Activated naive CD8-positive, alpha-beta T cell treated with anti-CD3 and anti-CD28 coated beads, Interleukin-2, amount 10 ng/mL, durations not matched to agents 7 days and 5 days (primary cell): ENCODE results near the gene CCDC6. TPM values are rescaled to one million over a fixed set of nuclear protein-coding genes. Genes with fewer than 3 reads are reported as not detected.
"Not testable (repeated sequence)": the region's sequence is repeated elsewhere in the genome, so short reads cannot be mapped to it uniquely, and the experiment has no call there.

ENCODE experiments used
- ATAC-seq: fragments of 150-1000 bp; cut with Tn5 transposase; one replicate; pipeline ENCODE4 v1.10.0; 2021; ENCODE audit warnings: low read depth, moderate library complexity
- POLR2A ChIA-PET: fragments of 350-600 bp; sonication (Branson Sonifier 250); formaldehyde crosslinking; loops from one replicate; lab custom pipeline; 2021; ENCODE audit warnings: antibody characterized with exemption; lab: Charles Lee
- DNase-seq: peaks from one replicate; pipeline ENCODE4 v3.0.0; 2021
- H3K27ac Mint-ChIP-seq: one replicate; pipeline ENCODE4 v1.8.0; 2022; ENCODE audit warnings: mild to moderate bottlenecking, mixed read lengths
- H3K27me3 Mint-ChIP-seq: one replicate; pipeline ENCODE4 v1.8.0; 2022; ENCODE audit warnings: mild to moderate bottlenecking, moderate library complexity, mixed read lengths
- H3K36me3 Mint-ChIP-seq: one replicate; pipeline ENCODE4 v1.8.0; 2021; ENCODE audit warnings: mild to moderate bottlenecking, mixed read lengths
- H3K4me1 Mint-ChIP-seq: one replicate; pipeline ENCODE4 v1.8.0; 2021; ENCODE audit warnings: mixed read lengths
- H3K4me3 Mint-ChIP-seq: one replicate; pipeline ENCODE4 v1.8.0; 2022; ENCODE audit warnings: mild to moderate bottlenecking, moderate library complexity, mixed read lengths
- H3K9me3 Mint-ChIP-seq: one replicate; pipeline ENCODE4 v1.8.0; 2021; ENCODE audit warnings: mixed read lengths
- total RNA-seq, 2 experiments: library from RNA; stranded (reverse); gene quantifications; one replicate each; pipeline ENCODE4 v1.2.3, GENCODE V29; 2021

The CCDC6 gene
- total RNA-seq, 2 experiments from 2014 or later = 20.4 to 21.4 TPM

GRCh38 chr10:59885430-59886134 lies 20.8 kb downstream of the CCDC6 start:
- peaks cover 59% of the 10 kb centered on the region for H3K4me1 Mint-ChIP-seq
- H3K27me3 Mint-ChIP-seq = no peaks in the 10 kb centered on the region
- DNase-seq = no peak
- POLR2A ChIA-PET = interaction anchor here (0.7 to 1.5 kb wide), 2 partner anchors 20 to 145 kb away, joined by 4 to 10 read pairs; partner anchors contain the start of gene CCDC6
- no peaks in the 10 kb centered on the region for H3K9me3 Mint-ChIP-seq
- ATAC-seq = no peak
- H3K36me3 Mint-ChIP-seq = peaks cover 27% of the 10 kb centered on the region
- H3K27ac Mint-ChIP-seq = peak overlapping the region; percentile 31
- peak overlapping the region; percentile 61 for H3K4me3 Mint-ChIP-seq

GRCh38 chr10:59884893-59885292 lies 21.5 kb downstream of the CCDC6 start:
- Mint-ChIP-seq H3K4me3 (peak overlapping the region; percentile 26), H3K27ac (peak overlapping the region; percentile 22)

GRCh38 chr10:59881640-59882039 lies 24.7 kb downstream of the CCDC6 start:
- Mint-ChIP-seq H3K27me3 (no peaks in the 10 kb centered on the region), H3K36me3 (peaks cover 17% of the 10 kb centered on the region), H3K9me3 (no peaks in the 10 kb centered on the region), H3K4me1 (peaks cover 72% of the 10 kb centered on the region), H3K27ac (no peak overlapping the region), H3K4me3 (no peak overlapping the region)
- no peak for DNase-seq
- POLR2A ChIA-PET = no interaction called here
- no peak for ATAC-seq

More at GRCh38 chr10:59884893-59885292, 21.5 kb downstream of the CCDC6 start:
- not testable (repeated sequence) for H3K27me3 Mint-ChIP-seq, H3K9me3 Mint-ChIP-seq, DNase-seq, ATAC-seq
- peaks cover 25% of the 10 kb centered on the region for H3K36me3 Mint-ChIP-seq
- POLR2A ChIA-PET = interaction anchor here (1.5 kb wide), 1 partner anchor 21 kb away, joined by 10 read pairs; the partner anchor contains the start of gene CCDC6
- peaks cover 66% of the 10 kb centered on the region for H3K4me1 Mint-ChIP-seq

- Mint-ChIP-seq H3K4me3 (peak overlapping the region; percentile 57), H3K27ac (peak overlapping the region; percentile 70), H3K27me3 (no peaks in the 10 kb centered on the region), H3K9me3 (no peaks in the 10 kb centered on the region), H3K4me1 (peaks cover 66% of the 10 kb centered on the region), H3K36me3 (peaks cover 17% of the 10 kb centered on the region)
- POLR2A ChIA-PET = no interaction called here
- peak; percentile 40 for DNase-seq
- ATAC-seq = peak; percentile 82
These were observed 25.3 kb downstream of the CCDC6 start for GRCh38 chr10:59880971-59881510.

- Mint-ChIP-seq H3K27ac (peak overlapping the region; percentile 69), H3K4me1 (peaks cover 57% of the 10 kb centered on the region), H3K27me3 (no peaks in the 10 kb centered on the region), H3K9me3 (no peaks in the 10 kb centered on the region), H3K4me3 (peak overlapping the region; percentile 57), H3K36me3 (peaks cover 17% of the 10 kb centered on the region)
- ATAC-seq (peak; percentile 29), DNase-seq (no peak)
- POLR2A ChIA-PET = interaction anchor here (2.7 kb wide), 1 partner anchor 26 kb away, joined by 11 read pairs; the partner anchor contains the start of gene CCDC6
These were observed 26.2 kb downstream of the CCDC6 start for GRCh38 chr10:59880019-59880717.

- Mint-ChIP-seq H3K27ac (peak overlapping the region; percentile 69), H3K4me1 (peaks cover 50% of the 10 kb centered on the region), H3K27me3 (no peaks in the 10 kb centered on the region), H3K4me3 (peak overlapping the region; percentile 57), H3K9me3 (no peaks in the 10 kb centered on the region), H3K36me3 (peaks cover 13% of the 10 kb centered on the region)
- DNase-seq (no peak), ATAC-seq (no peak)
- POLR2A ChIA-PET = interaction anchor here (2.7 kb wide), 1 partner anchor 26 kb away, joined by 11 read pairs; the partner anchor contains the start of gene CCDC6
These were observed 26.9 kb downstream of the CCDC6 start for GRCh38 chr10:59879363-59879913.

- H3K27me3 Mint-ChIP-seq = no peaks in the 10 kb centered on the region
- peaks cover 45% of the 10 kb centered on the region for H3K4me1 Mint-ChIP-seq
- ATAC-seq (no peak), DNase-seq (no peak)
- H3K36me3 Mint-ChIP-seq = peaks cover 8% of the 10 kb centered on the region
- POLR2A ChIA-PET = interaction anchor here (2.7 kb wide), 1 partner anchor 27 kb away, joined by 11 read pairs; the partner anchor contains the start of gene CCDC6
- no peaks in the 10 kb centered on the region for H3K9me3 Mint-ChIP-seq
- H3K27ac Mint-ChIP-seq = peak overlapping the region; percentile 69
- H3K4me3 Mint-ChIP-seq = peak overlapping the region; percentile 3
These were observed 27.4 kb downstream of the CCDC6 start for GRCh38 chr10:59878915-59879314.

GRCh38 chr10:59878289-59878688 lies 28.1 kb downstream of the CCDC6 start:
- no peak for ATAC-seq
- Mint-ChIP-seq H3K9me3 (no peaks in the 10 kb centered on the region), H3K4me3 (peak overlapping the region; percentile 10), H3K27me3 (no peaks in the 10 kb centered on the region), H3K4me1 (peaks cover 42% of the 10 kb centered on the region), H3K36me3 (peaks cover 8% of the 10 kb centered on the region), H3K27ac (no peak overlapping the region)
- no peak for DNase-seq
- POLR2A ChIA-PET = interaction anchor here (2.7 kb wide), 1 partner anchor 27 kb away, joined by 11 read pairs; the partner anchor contains the start of gene CCDC6

- Mint-ChIP-seq H3K4me3 (no peak overlapping the region), H3K36me3 (peaks cover 8% of the 10 kb centered on the region), H3K27me3 (no peaks in the 10 kb centered on the region), H3K4me1 (peaks cover 49% of the 10 kb centered on the region), H3K9me3 (no peaks in the 10 kb centered on the region), H3K27ac (no peak overlapping the region)
- POLR2A ChIA-PET = no interaction called here
- no peak for ATAC-seq
- DNase-seq = no peak
These were observed 29.1 kb downstream of the CCDC6 start for GRCh38 chr10:59877191-59877671.

GRCh38 chr10:59876695-59877094 lies 29.7 kb downstream of the CCDC6 start:
- no peaks in the 10 kb centered on the region for H3K27me3 Mint-ChIP-seq
- ATAC-seq = no peak
- H3K4me1 Mint-ChIP-seq = peaks cover 51% of the 10 kb centered on the region
- peaks cover 8% of the 10 kb centered on the region for H3K36me3 Mint-ChIP-seq
- H3K4me3 Mint-ChIP-seq = no peak overlapping the region
- no peak overlapping the region for H3K27ac Mint-ChIP-seq
- DNase-seq = no peak
- H3K9me3 Mint-ChIP-seq = no peaks in the 10 kb centered on the region
- POLR2A ChIA-PET = no interaction called here

GRCh38 chr10:59876208-59876607 lies 30.1 kb downstream of the CCDC6 start:
- not testable (repeated sequence) for ATAC-seq, DNase-seq, H3K36me3 Mint-ChIP-seq

GRCh38 chr10:59873896-59874295 lies 32.5 kb downstream of the CCDC6 start:
- Mint-ChIP-seq H3K36me3 (peaks cover 8% of the 10 kb centered on the region), H3K9me3 (no peaks in the 10 kb centered on the region), H3K27me3 (no peaks in the 10 kb centered on the region), H3K27ac (no peak overlapping the region), H3K4me1 (peaks cover 34% of the 10 kb centered on the region), H3K4me3 (no peak overlapping the region)
- ATAC-seq (no peak), DNase-seq (no peak)
- POLR2A ChIA-PET = interaction anchor here (2.5 kb wide), 1 partner anchor 32 kb away, joined by 8 read pairs; the partner anchor contains the start of gene CCDC6

More at GRCh38 chr10:59876208-59876607, 30.1 kb downstream of the CCDC6 start:
- H3K27ac Mint-ChIP-seq, H3K9me3 Mint-ChIP-seq, H3K27me3 Mint-ChIP-seq, H3K4me3 Mint-ChIP-seq, POLR2A ChIA-PET: not testable (repeated sequence)
- peaks cover 46% of the 10 kb centered on the region for H3K4me1 Mint-ChIP-seq
